Neural progenitor cell (in vitro differentiated cells): Measurements from ENCODE around the gene TSPAN18.

ENCODE experiments used
- EZH2 ChIP-seq: fragments of 200-600 bp; sonication (generic); IDR thresholded peaks from 2 replicates; pipeline ENCODE4 v1.6.1; 2017; ENCODE audit warnings: antibody characterized with exemption, mild to moderate bottlenecking, moderate library complexity
- TF ChIP-seq, protein P1 (sequence below): fragments of 200-600 bp; sonication (generic); IDR thresholded peaks from 2 replicates; pipeline ENCODE4 v1.5.1; 2017; ENCODE audit warnings: antibody characterized with exemption, mild to moderate bottlenecking

- TF ChIP-seq, protein P1, sequence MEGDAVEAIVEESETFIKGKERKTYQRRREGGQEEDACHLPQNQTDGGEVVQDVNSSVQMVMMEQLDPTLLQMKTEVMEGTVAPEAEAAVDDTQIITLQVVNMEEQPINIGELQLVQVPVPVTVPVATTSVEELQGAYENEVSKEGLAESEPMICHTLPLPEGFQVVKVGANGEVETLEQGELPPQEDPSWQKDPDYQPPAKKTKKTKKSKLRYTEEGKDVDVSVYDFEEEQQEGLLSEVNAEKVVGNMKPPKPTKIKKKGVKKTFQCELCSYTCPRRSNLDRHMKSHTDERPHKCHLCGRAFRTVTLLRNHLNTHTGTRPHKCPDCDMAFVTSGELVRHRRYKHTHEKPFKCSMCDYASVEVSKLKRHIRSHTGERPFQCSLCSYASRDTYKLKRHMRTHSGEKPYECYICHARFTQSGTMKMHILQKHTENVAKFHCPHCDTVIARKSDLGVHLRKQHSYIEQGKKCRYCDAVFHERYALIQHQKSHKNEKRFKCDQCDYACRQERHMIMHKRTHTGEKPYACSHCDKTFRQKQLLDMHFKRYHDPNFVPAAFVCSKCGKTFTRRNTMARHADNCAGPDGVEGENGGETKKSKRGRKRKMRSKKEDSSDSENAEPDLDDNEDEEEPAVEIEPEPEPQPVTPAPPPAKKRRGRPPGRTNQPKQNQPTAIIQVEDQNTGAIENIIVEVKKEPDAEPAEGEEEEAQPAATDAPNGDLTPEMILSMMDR: no peak
- no peak for TF ChIP-seq EZH2
These were observed 225.9 kb downstream of the TSPAN18 start for GRCh38 chr11:44952500-44953260.
